ENCODE measurements around the gene NFYC.

The NFYC gene

GRCh38 chr1:40691538-40692428, at the start of gene NFYC:
Gene NFYC (plus strand): TSS chr1:40691704. CDS start chr1:40738844, 47,140 bp downstream.
- DNase-seq: peak; percentile 98

- DNase-seq: no peak
Observed at GRCh38 chr1:40645118-40645680, 46.3 kb upstream of the NFYC start.

GRCh38 chr1:40646315-40646714, 45.2 kb upstream of the NFYC start:
- no peak for DNase-seq

GRCh38 chr1:40648200-40648599, 43.3 kb upstream of the NFYC start:
- no peak for DNase-seq

GRCh38 chr1:40648928-40649591, 42.4 kb upstream of the NFYC start:
- no peak for DNase-seq

- DNase-seq: no peak
Observed at GRCh38 chr1:40649592-40649930, 41.9 kb upstream of the NFYC start.

GRCh38 chr1:40650075-40650474, 41.4 kb upstream of the NFYC start:
- no peak for DNase-seq

- no peak for DNase-seq
Observed at GRCh38 chr1:40651138-40651857, 40.2 kb upstream of the NFYC start.

GRCh38 chr1:40652468-40652867, 39.0 kb upstream of the NFYC start:
- no peak for DNase-seq

GRCh38 chr1:40652979-40653378, 38.5 kb upstream of the NFYC start:
- no peak for DNase-seq

GRCh38 chr1:40653851-40654537, 37.5 kb upstream of the NFYC start:
- DNase-seq: no peak

- no peak for DNase-seq
Observed at GRCh38 chr1:40657046-40657445, 34.5 kb upstream of the NFYC start.

- DNase-seq: no peak
Observed at GRCh38 chr1:40658751-40659648, 32.5 kb upstream of the NFYC start.

GRCh38 chr1:40659649-40659947, 31.9 kb upstream of the NFYC start:
- no peak for DNase-seq

GRCh38 chr1:40661678-40662077, 29.8 kb upstream of the NFYC start:
- no peak for DNase-seq

GRCh38 chr1:40662151-40662550, 29.4 kb upstream of the NFYC start:
- no peak for DNase-seq

- DNase-seq: peak; percentile 30
Observed at GRCh38 chr1:40662864-40663263, 28.6 kb upstream of the NFYC start.

GRCh38 chr1:40663324-40664166, 28.0 kb upstream of the NFYC start:
- no peak for DNase-seq

- DNase-seq: no peak
Observed at GRCh38 chr1:40664167-40664537, 27.4 kb upstream of the NFYC start.

GRCh38 chr1:40664791-40665190, 26.7 kb upstream of the NFYC start:
- DNase-seq: no peak

Data from MV-4-11 (cell line).